ENCODE results near the gene ITGA6. TPM values are rescaled to one million over a fixed set of nuclear protein-coding genes. Genes with fewer than 3 reads are reported as not detected.

Gene ITGA6
- total RNA-seq, 2 experiments from 2014 or later = 7.8 to 7.9 TPM

GRCh38 chr2:172420216-172420615 lies 7.2 kb upstream of the ITGA6 start:
- ATAC-seq (no peak), DNase-seq (no peak)
- intact Hi-C loops (cut with DNase I, micrococcal nuclease) = no loop called here
- no peaks in the 10 kb centered on the region for H3K27me3 Mint-ChIP-seq
- no peak overlapping the region for H3K27ac Mint-ChIP-seq
- POLR2A ChIA-PET = no interaction called here
- no peaks in the 10 kb centered on the region for H3K36me3 Mint-ChIP-seq (ENCODE audit: low read depth)
- no peaks in the 10 kb centered on the region for H3K9me3 Mint-ChIP-seq (ENCODE audit: low read depth)
- CTCF ChIA-PET = interaction anchor here (0.6 to 3.0 kb wide), 3 partner anchors 41 to 363 kb away, joined by 4 to 17 read pairs (median 4); no protein-coding TSS in a partner anchor
- peaks cover 27% of the 10 kb centered on the region for H3K4me1 Mint-ChIP-seq
- no peak overlapping the region for H3K4me3 Mint-ChIP-seq

GRCh38 chr2:172423160-172423559 lies 4.2 kb upstream of the ITGA6 start:
- ChIA-PET POLR2A (interaction anchor here (0.5 to 1.4 kb wide), 4 partner anchors 10 to 354 kb away, joined by 3 to 9 read pairs (median 4); no protein-coding TSS in a partner anchor), CTCF (interaction anchor here (0.7 to 23.1 kb wide), 6 partner anchors 9 to 39 kb away, joined by 4 to 405 read pairs (median 7); no protein-coding TSS in a partner anchor)
- peaks cover 43% of the 10 kb centered on the region for H3K4me1 Mint-ChIP-seq
- ATAC-seq (peak; percentile 45), DNase-seq (no peak)
- H3K27ac Mint-ChIP-seq = peak overlapping the region; percentile 67
- no peaks in the 10 kb centered on the region for H3K36me3 Mint-ChIP-seq (ENCODE audit: low read depth)
- peak overlapping the region; percentile 19 for H3K4me3 Mint-ChIP-seq
- H3K9me3 Mint-ChIP-seq (ENCODE audit: low read depth) = no peaks in the 10 kb centered on the region
- peaks cover 2% of the 10 kb centered on the region for H3K27me3 Mint-ChIP-seq
- intact Hi-C loops (cut with DNase I, micrococcal nuclease) = no loop called here

DNA sequence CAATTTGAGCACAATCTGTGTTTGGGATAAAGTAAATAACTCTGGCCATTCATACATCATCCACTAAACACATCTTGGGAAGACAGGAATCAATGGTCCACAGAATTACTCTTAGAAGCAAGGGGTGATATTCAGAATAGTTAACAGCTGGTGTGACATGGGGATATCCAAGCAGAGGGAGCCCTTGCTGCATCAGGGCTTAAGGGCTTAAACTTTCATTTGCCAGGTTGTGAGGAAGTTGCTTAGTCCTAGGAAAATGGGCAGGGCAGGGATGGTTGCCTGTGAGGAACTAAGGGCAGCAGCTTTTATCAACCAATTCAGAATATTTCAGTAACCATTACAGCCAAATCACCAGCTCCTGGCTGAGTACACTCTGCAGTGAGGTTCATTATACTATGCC lies 2.0 kb upstream of the ITGA6 start:
- ATAC-seq (no peak), DNase-seq (no peak)
- no peaks in the 10 kb centered on the region for H3K36me3 Mint-ChIP-seq (ENCODE audit: low read depth)
- H3K9me3 Mint-ChIP-seq (ENCODE audit: low read depth) = no peaks in the 10 kb centered on the region
- H3K4me3 Mint-ChIP-seq = no peak overlapping the region
- peaks cover 61% of the 10 kb centered on the region for H3K4me1 Mint-ChIP-seq
- H3K27me3 Mint-ChIP-seq = peaks cover 2% of the 10 kb centered on the region
- intact Hi-C loops (cut with DNase I, micrococcal nuclease) = loop anchor here (5.0 kb wide), 3 partner anchors 132 to 1498 kb away; partner anchors contain the start of genes DLX2 (in 1 of the 2), GORASP2 (in 1 of the 2) and PDK1 (in 1 of the 2)
- H3K27ac Mint-ChIP-seq = no peak overlapping the region
- POLR2A ChIA-PET = no interaction called here
- CTCF ChIA-PET = interaction anchor here (0.9 to 23.1 kb wide), 4 partner anchors 9 to 37 kb away, joined by 3 to 405 read pairs (median 73); no protein-coding TSS in a partner anchor

DNA sequence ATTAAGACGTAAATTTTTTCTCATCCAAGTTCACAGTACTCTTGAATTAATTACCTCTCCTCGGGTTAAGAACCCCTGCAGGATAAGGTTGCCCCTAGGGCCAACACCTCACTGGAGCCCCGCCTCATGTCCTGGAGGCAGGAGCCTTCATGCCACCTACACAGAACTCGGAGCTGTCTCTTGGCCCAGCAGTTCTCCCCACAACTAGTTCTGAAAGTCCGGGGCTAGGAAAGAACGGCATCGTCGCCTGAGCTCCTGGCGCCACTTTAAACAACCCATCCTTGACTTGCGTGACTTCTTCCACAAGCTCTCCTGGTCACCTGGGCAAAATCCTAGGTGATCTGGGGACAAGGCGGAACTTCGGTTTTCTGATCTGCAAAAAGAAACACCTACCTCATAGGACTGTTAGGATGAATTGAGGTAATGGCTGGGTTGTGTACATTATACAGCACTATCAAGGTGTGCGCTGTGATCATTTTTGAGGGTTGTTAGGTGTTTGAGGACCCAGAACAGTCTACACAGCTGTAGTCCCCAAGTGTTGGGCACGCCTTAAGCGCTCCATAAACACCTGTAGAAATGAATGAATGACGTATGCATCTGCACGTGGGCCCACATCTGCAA lies 641 bp upstream of the ITGA6 start:
- ATAC-seq (no peak), DNase-seq (no peak)
- H3K4me1 Mint-ChIP-seq = peaks cover 76% of the 10 kb centered on the region
- H3K9me3 Mint-ChIP-seq (ENCODE audit: low read depth) = no peaks in the 10 kb centered on the region
- H3K4me3 Mint-ChIP-seq = peak overlapping the region; percentile 80
- ChIA-PET POLR2A (interaction anchor here (0.6 to 0.9 kb wide), 4 partner anchors 15 to 43 kb away, joined by 3 to 4 read pairs (median 4); no protein-coding TSS in a partner anchor), CTCF (interaction anchor here (0.7 to 23.1 kb wide), 6 partner anchors 14 to 158 kb away, joined by 3 to 405 read pairs (median 4); no protein-coding TSS in a partner anchor)
- H3K27ac Mint-ChIP-seq = peak overlapping the region; percentile 16
- intact Hi-C loops (cut with DNase I, micrococcal nuclease) = loop anchor here (1.0 to 5.0 kb wide), 4 partner anchors 36 to 1499 kb away; partner anchors contain the start of genes DLX2 (in 1 of the 2), GORASP2 (in 1 of the 2) and PDK1 (in 1 of the 2)
- H3K36me3 Mint-ChIP-seq (ENCODE audit: low read depth) = no peaks in the 10 kb centered on the region
- H3K27me3 Mint-ChIP-seq = peaks cover 2% of the 10 kb centered on the region

DNA sequence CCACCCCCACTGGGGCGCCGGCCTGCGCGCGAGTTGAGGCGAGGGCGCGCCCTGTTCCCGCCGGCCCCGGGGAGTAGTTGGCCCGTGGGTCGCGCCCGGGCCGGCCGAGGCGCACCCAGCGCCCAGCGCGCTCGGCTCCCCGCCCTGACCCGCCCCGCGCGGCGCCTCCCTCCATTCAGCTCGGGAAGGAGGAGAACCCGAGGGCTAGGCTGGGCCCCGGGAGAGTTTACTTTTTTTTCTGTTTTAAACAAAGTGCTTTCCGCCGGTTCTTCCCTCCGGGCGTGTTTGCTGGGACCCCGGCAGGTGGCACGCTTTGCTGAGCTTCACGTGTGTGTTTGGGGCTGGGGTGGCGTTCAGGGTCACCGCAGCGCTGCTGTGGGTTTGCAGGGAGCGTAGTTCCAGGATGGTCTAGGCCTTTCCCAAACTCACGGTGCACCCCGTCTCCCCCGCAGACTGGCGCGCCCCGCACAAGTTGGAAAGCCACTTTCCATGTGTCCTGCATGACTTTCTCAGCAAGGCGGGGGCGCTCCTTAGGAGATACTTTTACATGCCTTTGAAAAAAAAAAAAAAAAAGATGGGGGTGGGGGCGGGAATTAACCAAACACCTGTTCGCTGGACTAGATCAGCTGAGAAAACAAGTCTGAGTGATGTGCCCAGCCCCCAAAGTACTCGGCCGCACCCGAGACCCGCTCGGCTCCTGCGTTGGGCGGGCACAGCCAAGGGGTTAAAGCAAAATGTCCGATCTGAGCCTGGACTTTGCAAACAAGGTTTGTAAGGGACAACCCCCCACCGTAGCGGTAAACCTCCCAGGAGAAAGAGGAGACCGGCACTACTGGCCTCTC lies 825 bp downstream of the ITGA6 start:
- peak; percentile 76 for DNase-seq

GRCh38 chr2:172428832-172429210 lies 1.4 kb downstream of the ITGA6 start:
- H3K9me3 Mint-ChIP-seq (ENCODE audit: low read depth) = no peaks in the 10 kb centered on the region
- H3K27ac Mint-ChIP-seq = peak overlapping the region; percentile 73
- ATAC-seq (no peak), DNase-seq (no peak)
- ChIA-PET POLR2A (interaction anchor here (0.8 to 1.2 kb wide), 2 partner anchors 21 to 32 kb away, joined by 4 to 6 read pairs; no protein-coding TSS in a partner anchor), CTCF (interaction anchor here (0.6 to 23.1 kb wide), 5 partner anchors 11 to 730 kb away, joined by 3 to 405 read pairs (median 4); no protein-coding TSS in a partner anchor)
- peaks cover 2% of the 10 kb centered on the region for H3K27me3 Mint-ChIP-seq
- peaks cover 79% of the 10 kb centered on the region for H3K4me1 Mint-ChIP-seq
- H3K36me3 Mint-ChIP-seq (ENCODE audit: low read depth) = no peaks in the 10 kb centered on the region
- intact Hi-C loops (cut with DNase I, micrococcal nuclease) = loop anchor here (1.0 to 5.0 kb wide), 6 partner anchors 9 to 1502 kb away; partner anchors contain the start of genes DLX2 (in 1 of the 2), GORASP2 (in 1 of the 2) and PDK1 (in 1 of the 2)
- peak overlapping the region; percentile 80 for H3K4me3 Mint-ChIP-seq

More for the DNA sequence above, 825 bp downstream of the ITGA6 start:
- Mint-ChIP-seq H3K4me3 (peak overlapping the region; percentile 80), H3K36me3 (ENCODE audit: low read depth) (no peaks in the 10 kb centered on the region), H3K27ac (peak overlapping the region; percentile 73), H3K9me3 (ENCODE audit: low read depth) (no peaks in the 10 kb centered on the region), H3K4me1 (peaks cover 79% of the 10 kb centered on the region), H3K27me3 (peaks cover 2% of the 10 kb centered on the region)
- ChIA-PET POLR2A (interaction anchor here (1.4 kb wide), 1 partner anchor 10 kb away, joined by 3 read pairs; no protein-coding TSS in a partner anchor), CTCF (interaction anchor here (0.6 to 23.1 kb wide), 5 partner anchors 12 to 729 kb away, joined by 3 to 405 read pairs (median 6); no protein-coding TSS in a partner anchor)
- intact Hi-C loops (cut with DNase I, micrococcal nuclease) = loop anchor here (1.0 to 5.0 kb wide), 6 partner anchors 10 to 1501 kb away; partner anchors contain the start of genes DLX2 (in 1 of the 2), GORASP2 (in 1 of the 2) and PDK1 (in 1 of the 2)
- peak; percentile 22 for ATAC-seq

DNA sequence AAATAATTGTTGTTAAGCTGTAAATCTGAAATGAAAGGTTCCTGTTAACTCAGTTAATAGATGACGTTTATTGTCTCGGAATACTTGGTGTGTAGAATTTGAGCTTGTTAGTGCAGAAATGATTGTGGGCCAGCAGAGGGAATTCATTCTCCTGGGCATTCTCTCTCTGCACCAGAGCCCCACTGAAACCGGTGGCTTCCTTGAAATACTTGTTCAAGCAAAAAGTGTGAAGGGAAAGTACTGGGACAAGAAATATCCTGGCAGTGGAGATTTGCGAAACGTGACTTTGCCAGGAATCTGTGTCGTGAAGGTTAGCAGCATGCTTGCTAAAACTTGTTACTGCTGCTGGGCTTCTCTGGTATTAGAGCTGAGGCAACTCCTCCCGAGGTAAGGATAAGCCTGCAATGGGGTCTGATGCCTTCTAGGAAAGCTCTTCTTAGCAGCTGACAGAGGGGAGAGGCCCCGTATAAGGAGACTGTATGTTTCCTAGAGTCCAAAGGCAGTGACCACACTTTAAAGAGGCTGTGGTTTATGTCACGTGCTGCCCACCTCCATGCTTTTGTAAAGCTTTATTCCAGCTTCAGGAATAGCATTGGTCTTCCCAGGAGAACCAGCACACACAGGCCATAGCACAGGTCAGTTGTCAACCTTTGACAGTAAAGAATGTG lies 2.0 kb downstream of the ITGA6 start:
- ATAC-seq (no peak), DNase-seq (no peak)
- intact Hi-C loops (cut with DNase I, micrococcal nuclease) = loop anchor here (2.0 to 5.0 kb wide), 4 partner anchors 125 to 1502 kb away; partner anchors contain the start of genes DLX2 (in 1 of the 2), GORASP2 (in 1 of the 2) and PDK1 (in 1 of the 2)
- Mint-ChIP-seq H3K27ac (no peak overlapping the region), H3K27me3 (peaks cover 2% of the 10 kb centered on the region), H3K36me3 (ENCODE audit: low read depth) (no peaks in the 10 kb centered on the region), H3K9me3 (ENCODE audit: low read depth) (no peaks in the 10 kb centered on the region), H3K4me1 (peaks cover 80% of the 10 kb centered on the region), H3K4me3 (peak overlapping the region; percentile 80)
- CTCF ChIA-PET = interaction anchor here (0.6 to 23.1 kb wide), 5 partner anchors 11 to 54 kb away, joined by 3 to 405 read pairs (median 4); no protein-coding TSS in a partner anchor
- POLR2A ChIA-PET = interaction anchor here (0.8 to 1.2 kb wide), 3 partner anchors 17 to 32 kb away, joined by 3 to 6 read pairs (median 4); no protein-coding TSS in a partner anchor

DNA sequence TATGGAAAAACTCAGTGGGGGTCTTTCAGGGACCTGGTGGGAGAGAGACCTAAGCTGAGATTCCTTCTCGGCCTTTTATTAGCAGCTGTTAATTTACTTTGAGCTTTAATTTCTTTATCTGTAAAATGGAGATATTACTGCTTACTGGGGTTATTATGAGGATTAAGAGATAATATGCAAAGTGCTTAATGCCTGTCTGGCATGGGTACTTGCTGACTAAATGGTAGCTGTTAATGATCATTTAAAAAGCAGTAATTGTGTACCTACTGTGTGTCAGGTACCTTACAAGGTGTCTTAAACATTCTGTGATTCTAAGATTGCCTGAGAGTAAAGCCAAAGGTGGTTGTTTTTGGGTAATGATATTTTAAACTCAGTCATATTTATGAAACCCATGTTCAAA lies 2.6 kb downstream of the ITGA6 start:
- Mint-ChIP-seq H3K27me3 (peaks cover 2% of the 10 kb centered on the region), H3K4me1 (peaks cover 82% of the 10 kb centered on the region), H3K4me3 (no peak overlapping the region), H3K27ac (no peak overlapping the region), H3K36me3 (ENCODE audit: low read depth) (no peaks in the 10 kb centered on the region), H3K9me3 (ENCODE audit: low read depth) (no peaks in the 10 kb centered on the region)
- ChIA-PET CTCF (interaction anchor here (0.6 to 23.1 kb wide), 5 partner anchors 10 to 95 kb away, joined by 3 to 405 read pairs (median 3); no protein-coding TSS in a partner anchor), POLR2A (interaction anchor here (1.0 to 1.2 kb wide), 2 partner anchors 16 to 31 kb away, joined by 3 to 4 read pairs; no protein-coding TSS in a partner anchor)
- ATAC-seq (no peak), DNase-seq (no peak)
- intact Hi-C loops (cut with DNase I, micrococcal nuclease) = loop anchor here in 1 of 2 experiments (10.0 kb wide), 1 partner anchor 995 kb away; the partner anchor contains the start of genes DCAF17 and METTL8

DNA sequence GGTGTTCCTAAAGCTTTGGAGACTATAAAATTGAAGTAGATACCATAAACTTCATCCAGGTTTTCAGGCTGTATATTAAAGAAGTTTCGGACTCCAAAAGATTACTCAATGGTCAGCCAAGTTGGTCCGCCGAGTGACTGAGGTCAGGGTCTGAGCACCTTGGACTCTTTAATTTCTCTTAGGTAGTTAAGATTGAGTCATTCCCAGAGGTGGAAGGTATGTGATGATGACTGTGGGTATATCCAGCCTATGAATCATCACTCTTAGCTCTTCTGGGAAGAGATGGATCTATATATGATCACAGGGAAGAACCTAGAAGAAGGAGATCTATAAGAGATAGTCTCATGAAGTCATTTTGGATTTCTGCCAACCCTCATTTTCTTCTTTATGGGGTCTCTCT lies 3.3 kb downstream of the ITGA6 start:
- H3K9me3 Mint-ChIP-seq (ENCODE audit: low read depth) = no peaks in the 10 kb centered on the region
- ChIA-PET POLR2A (interaction anchor here (0.6 kb wide), 1 partner anchor 231 kb away, joined by 3 read pairs; no protein-coding TSS in a partner anchor), CTCF (interaction anchor here (12.5 to 23.1 kb wide), 2 partner anchors 10 to 31 kb away, joined by 142 to 405 read pairs; no protein-coding TSS in a partner anchor)
- no peaks in the 10 kb centered on the region for H3K36me3 Mint-ChIP-seq (ENCODE audit: low read depth)
- DNase-seq (no peak), ATAC-seq (no peak)
- intact Hi-C loops (cut with DNase I, micrococcal nuclease) = loop anchor here in 1 of 2 experiments (10.0 kb wide), 1 partner anchor 996 kb away; the partner anchor contains the start of genes DCAF17 and METTL8
- H3K27ac Mint-ChIP-seq = no peak overlapping the region
- no peak overlapping the region for H3K4me3 Mint-ChIP-seq
- peaks cover 80% of the 10 kb centered on the region for H3K4me1 Mint-ChIP-seq
- H3K27me3 Mint-ChIP-seq = peaks cover 1% of the 10 kb centered on the region

DNA sequence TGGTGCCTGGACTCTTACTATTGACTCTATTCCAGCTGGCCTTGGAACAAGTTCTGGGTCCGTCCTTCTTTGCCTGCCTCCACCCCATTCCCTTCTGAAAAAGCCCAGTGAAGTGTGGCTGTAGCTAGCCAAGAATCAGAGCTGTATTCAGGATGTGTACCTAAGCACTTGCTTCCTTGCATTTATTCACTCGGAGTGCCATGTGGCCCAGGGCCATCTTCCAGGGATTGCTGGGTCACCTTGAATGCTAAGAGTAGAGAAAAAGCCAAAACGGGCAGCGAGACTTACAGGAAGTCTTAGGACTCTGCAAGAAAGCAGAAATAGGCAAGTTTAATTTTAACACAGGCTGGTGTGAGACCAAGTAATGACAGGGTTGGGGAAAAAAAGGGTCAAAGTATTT lies 4.1 kb downstream of the ITGA6 start:
- Mint-ChIP-seq H3K27me3 (no peaks in the 10 kb centered on the region), H3K4me3 (no peak overlapping the region), H3K4me1 (peaks cover 74% of the 10 kb centered on the region), H3K9me3 (ENCODE audit: low read depth) (no peaks in the 10 kb centered on the region), H3K36me3 (ENCODE audit: low read depth) (no peaks in the 10 kb centered on the region), H3K27ac (peak overlapping the region; percentile 39)
- ChIA-PET POLR2A (interaction anchor here (0.6 kb wide), 1 partner anchor 232 kb away, joined by 3 read pairs; no protein-coding TSS in a partner anchor), CTCF (interaction anchor here (12.5 to 23.1 kb wide), 2 partner anchors 9 to 31 kb away, joined by 142 to 405 read pairs; no protein-coding TSS in a partner anchor)
- intact Hi-C loops (cut with DNase I, micrococcal nuclease) = loop anchor here in 1 of 2 experiments (10.0 kb wide), 1 partner anchor 997 kb away; the partner anchor contains the start of genes DCAF17 and METTL8
- ATAC-seq (no peak), DNase-seq (no peak)

Measured in activated CD4-positive, alpha-beta T cell treated with anti-CD3 and anti-CD28 coated beads for 36 hours (primary cell).